HepG2 (cell line): ENCODE data around the gene MROH2A. TPM values are rescaled to one million over a fixed set of nuclear protein-coding genes. Genes with fewer than 3 reads are reported as not detected.

Experiments used
- CEBPG ChIP-seq: IDR thresholded peaks from 2 replicates; pipeline ENCODE4 v1.6.1; 2016
- CREM ChIP-seq, 2 experiments: sonication (generic) in 1 of 2; formaldehyde crosslinking in 1 of 2; IDR thresholded peaks; 2 replicates each; pipeline versions ENCODE4 v1.4.0 to v1.6.1; 2016 to 2020; ENCODE audit warnings: antibody characterized with exemption in 1 of 2, mild to moderate bottlenecking in 1 of 2, missing genetic modification reagents in 1 of 2
- E2F1 ChIP-seq: sonication (generic); formaldehyde crosslinking; IDR thresholded peaks from 2 replicates; pipeline ENCODE4 v1.5.0; 2020; ENCODE audit warnings: missing genetic modification reagents
- FOSL1 ChIP-seq: sonication (generic); formaldehyde crosslinking; IDR thresholded peaks from 2 replicates; pipeline ENCODE4 v1.9.0; 2021; ENCODE audit warnings: missing genetic modification reagents, borderline replicate concordance
- HBP1 ChIP-seq: IDR thresholded peaks from 2 replicates; pipeline ENCODE4 v1.6.1; 2016; ENCODE audit warnings: low read depth, control low read depth
- HMGA1 ChIP-seq: sonication (generic); formaldehyde crosslinking; conservative IDR thresholded peaks from 2 replicates; pipeline ENCODE4 v1.4.0; 2020; ENCODE audit warnings: missing genetic modification reagents
- HOXA9 ChIP-seq: sonication (generic); formaldehyde crosslinking; IDR thresholded peaks from 2 replicates; pipeline ENCODE4 v1.8.1; 2022; ENCODE audit warnings: missing genetic modification reagents, mild to moderate bottlenecking, moderate library complexity, borderline replicate concordance
- JUND ChIP-seq: sonication (generic); formaldehyde crosslinking; IDR thresholded peaks from 2 replicates; pipeline ENCODE4 v1.8.0; 2022; ENCODE audit warnings: mild to moderate bottlenecking, missing genetic modification reagents
- KDM5A ChIP-seq: fragments of 200-600 bp; sonication (generic); IDR thresholded peaks from 2 replicates; pipeline ENCODE4 v1.7.0; 2018; ENCODE audit warnings: antibody characterized with exemption, mild to moderate bottlenecking, low read length, borderline replicate concordance
- MAFF ChIP-seq: IDR thresholded peaks from 2 replicates; pipeline ENCODE4 v1.6.1; 2011; ENCODE audit warnings: low read depth, low read length, improper control_type of control experiment
- MTA1 ChIP-seq: sonication (generic); formaldehyde crosslinking; IDR thresholded peaks from 2 replicates; pipeline ENCODE4 v1.4.0; 2020; ENCODE audit warnings: missing genetic modification reagents, mild to moderate bottlenecking, borderline replicate concordance
- NFYB ChIP-seq: sonication (generic); formaldehyde crosslinking; IDR thresholded peaks from 2 replicates; pipeline ENCODE4 v1.4.0; 2020; ENCODE audit warnings: missing genetic modification reagents
- NR3C1 ChIP-seq: sonication (generic); formaldehyde crosslinking; IDR thresholded peaks from 2 replicates; pipeline ENCODE4 v1.4.0; 2020; ENCODE audit warnings: missing genetic modification reagents
- PHF21A ChIP-seq: sonication (generic); formaldehyde crosslinking; IDR thresholded peaks from 2 replicates; pipeline ENCODE4 v1.5.0; 2020; ENCODE audit warnings: mild to moderate bottlenecking, missing genetic modification reagents
- REPIN1 ChIP-seq: sonication (generic); formaldehyde crosslinking; IDR thresholded peaks from 2 replicates; pipeline ENCODE4 v1.8.0; 2022; ENCODE audit warnings: missing genetic modification reagents, low read depth, mild to moderate bottlenecking, borderline replicate concordance
- SMARCC2 ChIP-seq: fragments of 450-650 bp; IDR thresholded peaks from 2 replicates; pipeline ENCODE4 v1.6.1; 2017; ENCODE audit warnings: antibody characterized with exemption, mild to moderate bottlenecking
- STAT6 ChIP-seq: sonication (generic); formaldehyde crosslinking; IDR thresholded peaks from 2 replicates; pipeline ENCODE4 v1.4.0; 2020; ENCODE audit warnings: missing genetic modification reagents, mild to moderate bottlenecking, borderline replicate concordance
- ZNF207 ChIP-seq: fragments of 450-650 bp; IDR thresholded peaks from 2 replicates; pipeline ENCODE4 v1.6.1; 2016; ENCODE audit warnings: antibody characterized with exemption, borderline replicate concordance
- ZNF232 ChIP-seq: sonication (generic); formaldehyde crosslinking; IDR thresholded peaks from 2 replicates; pipeline ENCODE4 v1.4.0; 2020; ENCODE audit warnings: missing genetic modification reagents, borderline replicate concordance
- ZNF281 ChIP-seq: sonication (generic); formaldehyde crosslinking; IDR thresholded peaks from 2 replicates; pipeline ENCODE4 v1.4.0; 2020; ENCODE audit warnings: missing genetic modification reagents, borderline replicate concordance
- ZSCAN9 ChIP-seq: IDR thresholded peaks from 2 replicates; pipeline ENCODE4 v1.6.1; 2016; ENCODE audit warnings: borderline replicate concordance
- polyA plus RNA-seq, 8 experiments: library from polyadenylated mRNA; depleted of rRNA in 3 of 8; stranded (reverse) in 7 of 8; unstranded in 1 of 8; fragments of >200 nt; fragmentation: Illumina TruSeq in 4 of 8; extraction: Trizol in 4 of 8; gene quantifications; 2 replicates each; pipeline versions ENCODE4 v1.2.1 to v1.2.3, GENCODE V29; 2011 to 2016; ENCODE audit warnings: low read depth in 4 of 8, missing spikeins in 1 of 8, mixed read lengths in 1 of 8; ENCODE audit not compliant: insufficient read depth in 1 of 8
- total RNA-seq, 5 experiments: library from RNA; depleted of rRNA; stranded (reverse); fragments of >200 nt; fragmentation: Illumina TruSeq; extraction: Trizol; gene quantifications; 2 replicates each; pipeline ENCODE4 v1.2.3, GENCODE V29; 2016; ENCODE audit warnings: low read depth in 1 of 5

MROH2A gene
- total and polyA plus RNA-seq, 2 of the 13 experiments (the other 11 are each of a cell fraction or from before 2014, with no cell fraction given) = 0.03 to 0.04 TPM

GRCh38 chr2:233756429-233757081, 21.6 kb upstream of the MROH2A start (continued):
- TF ChIP-seq HBP1 = no peak
- TF ChIP-seq HOXA9 (CRISPR knock-in tag) = peak; percentile 84; the same call in 1 of the 2 replicates
- TF ChIP-seq ZNF207 = no peak
- TF ChIP-seq ZSCAN9 = peak; percentile 77; the same call in 1 of the 2 replicates
- peak; percentile 70; the same call in 1 of the 2 replicates for TF ChIP-seq ZNF281 (CRISPR knock-in tag)
- TF ChIP-seq CREM (IDR thresholded peaks at IDR 0.05) = peak; percentile 95
- TF ChIP-seq CREM (CRISPR knock-in tag; IDR thresholded peaks at IDR 0.05) = no peak
- peak; percentile 74; the same call in 1 of the 2 replicates for TF ChIP-seq ZNF232
- TF ChIP-seq KDM5A = no peak
- no peak for TF ChIP-seq NR3C1 (CRISPR knock-in tag)
- no peak for TF ChIP-seq HMGA1 (CRISPR knock-in tag)
- TF ChIP-seq FOSL1 (CRISPR knock-in tag) = no peak
- TF ChIP-seq E2F1 (CRISPR knock-in tag) = no peak; the same call in 1 of the 2 replicates
- no peak for TF ChIP-seq MTA1 (CRISPR knock-in tag)
- TF ChIP-seq NFYB = no peak
- peak; percentile 79 for TF ChIP-seq REPIN1 (CRISPR knock-in tag)
- TF ChIP-seq CEBPG (CRISPR knock-in tag) = peak; percentile 85
- no peak for TF ChIP-seq STAT6
- peak; percentile 66; the same call in 1 of the 2 replicates for TF ChIP-seq JUND
- peak; percentile 88 for TF ChIP-seq PHF21A
- no peak for TF ChIP-seq MAFF
- no peak for TF ChIP-seq SMARCC2
